H1 (cell line): Measurements from ENCODE around the gene CCDC13. TPM values are rescaled to one million over a fixed set of nuclear protein-coding genes. Genes with fewer than 3 reads are reported as not detected.

Experiments used
- CTCF ChIA-PET: fragments of 300-600 bp; sonication (Branson Sonifier 250); formaldehyde crosslinking; loops from one replicate; lab custom pipeline; 2021; ENCODE audit not compliant: partially characterized antibody; lab: Charles Lee
- POLR2A ChIA-PET: fragments of 300-600 bp; sonication (Branson Sonifier 250); formaldehyde crosslinking; loops from one replicate; lab custom pipeline; 2021; ENCODE audit warnings: inconsistent platforms; ENCODE audit not compliant: partially characterized antibody; lab: Charles Lee
- DNase-seq, 2 experiments: peaks; one replicate each; pipeline versions ENCODE4 v3.0.0 to v3.0.0-alpha.2; 2010 to 2022; ENCODE audit warnings: low spot score in 2 of 2, low read depth in 1 of 2, mixed read lengths in 1 of 2
- FAIRE-seq: peaks from 2 replicates; lab custom pipeline; 2011; peaks lifted over from hg19 to GRCh38; lab: Jason Lieb, UNC
- H2AFZ ChIP-seq: 2 replicates; pipeline ENCODE4 v1.8.1; 2012; ENCODE audit warnings: low read length, inconsistent platforms
- H2AK5ac ChIP-seq: 2 replicates; pipeline ENCODE4 v1.6.1; 2013; ENCODE audit warnings: low read depth, low read length
- H2BK120ac ChIP-seq: replicated peaks from 2 replicates; pipeline ENCODE3; 2013; ENCODE audit warnings: low read depth, low read length, inconsistent platforms
- H2BK12ac ChIP-seq: 2 replicates; pipeline ENCODE4 v1.6.1; 2013; ENCODE audit warnings: low read depth, low read length
- H2BK15ac ChIP-seq: 2 replicates; pipeline ENCODE4 v1.6.1; 2013; ENCODE audit warnings: low read length
- H2BK20ac ChIP-seq: 2 replicates; pipeline ENCODE4 v1.6.1; 2013; ENCODE audit warnings: low read length
- H2BK5ac ChIP-seq: 2 replicates; pipeline ENCODE4 v1.6.1; 2013; ENCODE audit warnings: low read depth, low read length
- H3K14ac ChIP-seq: 2 replicates; pipeline ENCODE4 v1.6.1; 2013; ENCODE audit warnings: inconsistent platforms; ENCODE audit not compliant: insufficient read length
- H3K18ac ChIP-seq: 2 replicates; pipeline ENCODE4 v1.6.1; 2013; ENCODE audit warnings: low read length; ENCODE audit errors: extremely low read depth
- H3K23ac ChIP-seq: 2 replicates; pipeline ENCODE4 v1.6.1; 2013; ENCODE audit warnings: inconsistent platforms; ENCODE audit not compliant: insufficient read length
- H3K23me2 ChIP-seq: 2 replicates; pipeline ENCODE4 v1.6.1; 2013; ENCODE audit warnings: low read depth, low read length
- H3K27ac ChIP-seq: 2 replicates; pipeline ENCODE4 v1.6.1; 2011; ENCODE audit warnings: low read depth, low read length, inconsistent platforms
- H3K27me3 ChIP-seq, 4 experiments: replicated peaks in 1 of 4; 1 replicate in 1 of 4; 2 replicates in 3 of 4; pipeline versions ENCODE4 v1.6.1 to v1.8.1; 2011 to 2013; ENCODE audit warnings: low read length in 3 of 4, mild to moderate bottlenecking in 3 of 4, inconsistent platforms in 2 of 4, mixed read lengths in 2 of 4, moderate library complexity in 1 of 4; ENCODE audit not compliant: control insufficient read depth in 3 of 4, insufficient read depth in 3 of 4; ENCODE audit errors: extremely low read depth in 1 of 4
- H3K36me3 ChIP-seq, 4 experiments: 2 replicates each; pipeline versions ENCODE4 v1.6.1 to v1.8.1; 2011 to 2013; ENCODE audit warnings: mild to moderate bottlenecking in 4 of 4, low read length in 3 of 4, moderate library complexity in 2 of 4, control low read depth in 1 of 4, inconsistent platforms in 1 of 4; ENCODE audit not compliant: insufficient read depth in 4 of 4, control insufficient read depth in 2 of 4
- H3K4ac ChIP-seq: replicated peaks from 2 replicates; pipeline ENCODE3; 2013; ENCODE audit warnings: low read length, low read depth, mixed read lengths, inconsistent platforms; ENCODE audit not compliant: insufficient read length
- H3K4me1 ChIP-seq, 4 experiments: replicated peaks in 1 of 4; 1 replicate in 1 of 4; 2 replicates in 3 of 4; pipeline versions ENCODE4 v1.6.1 to v1.8.1; 2011 to 2013; ENCODE audit warnings: low read length in 3 of 4, inconsistent platforms in 2 of 4, mixed read lengths in 1 of 4; ENCODE audit not compliant: insufficient read depth in 4 of 4, control insufficient read depth in 3 of 4
- H3K4me2 ChIP-seq, 2 experiments: 2 replicates each; pipeline versions ENCODE4 v1.6.1 to v1.8.1; 2011 to 2013; ENCODE audit warnings: low read depth in 2 of 2, low read length in 2 of 2, control low read depth in 1 of 2, inconsistent platforms in 1 of 2, mild to moderate bottlenecking in 1 of 2; ENCODE audit not compliant: insufficient read depth in 1 of 2
- H3K4me3 ChIP-seq, 4 experiments: fragments of 200-600, 300-600 bp in 1 of 4; sonication (generic), shearing (Covaris generic), sonication (Bioruptor Twin) in 1 of 4; 2 replicates each; pipeline versions ENCODE4 v1.5.1 to v1.8.1; 2011 to 2016; ENCODE audit warnings: low read length in 4 of 4, low read depth in 3 of 4, control low read depth in 2 of 4, inconsistent platforms in 2 of 4, mild to moderate bottlenecking in 2 of 4, mixed read lengths in 1 of 4, moderate library complexity in 1 of 4; ENCODE audit not compliant: insufficient read depth in 2 of 4; ENCODE audit errors: extremely low read depth in 1 of 4
- H3K56ac ChIP-seq: replicated peaks from 2 replicates; pipeline ENCODE3; 2013; ENCODE audit warnings: low read depth, mild to moderate bottlenecking, mixed read lengths, low read length, inconsistent platforms; ENCODE audit not compliant: insufficient read length
- H3K79me1 ChIP-seq: 2 replicates; pipeline ENCODE4 v1.6.1; 2013; ENCODE audit warnings: low read depth, low read length, control low read depth
- H3K79me2 ChIP-seq, 2 experiments: 2 replicates each; pipeline versions ENCODE4 v1.6.1 to v1.8.1; 2012 to 2013; ENCODE audit warnings: low read length in 2 of 2, mild to moderate bottlenecking in 2 of 2, inconsistent platforms in 1 of 2; ENCODE audit not compliant: insufficient read depth in 2 of 2, control insufficient read depth in 1 of 2
- H3K9ac ChIP-seq, 4 experiments: replicated peaks in 1 of 4; 1 replicate in 1 of 4; 2 replicates in 3 of 4; pipeline versions ENCODE4 v1.6.1 to v1.8.1; 2011 to 2013; ENCODE audit warnings: low read depth in 3 of 4, low read length in 3 of 4, control low read depth in 2 of 4, mild to moderate bottlenecking in 2 of 4, moderate library complexity in 2 of 4, inconsistent platforms in 1 of 4; ENCODE audit errors: extremely low read depth in 1 of 4
- H3K9me3 ChIP-seq, 2 experiments: 2 replicates each; pipeline versions ENCODE4 v1.6.1 to v1.8.1; 2012 to 2013; ENCODE audit warnings: mild to moderate bottlenecking in 2 of 2, moderate library complexity in 2 of 2, control low read depth in 1 of 2, inconsistent platforms in 1 of 2, low read depth in 1 of 2, low read length in 1 of 2, mixed read lengths in 1 of 2; ENCODE audit not compliant: insufficient read depth in 2 of 2
- H4K20me1 ChIP-seq, 2 experiments: replicated peaks in 1 of 2; 2 replicates each; pipeline versions ENCODE3 to v1.8.1; 2011 to 2013; ENCODE audit warnings: inconsistent platforms in 2 of 2, low read length in 2 of 2, mild to moderate bottlenecking in 1 of 2; ENCODE audit not compliant: insufficient read depth in 2 of 2, control insufficient read depth in 1 of 2
- H4K5ac ChIP-seq: 2 replicates; pipeline ENCODE4 v1.6.1; 2013; ENCODE audit warnings: low read length, low read depth, mixed read lengths, inconsistent platforms; ENCODE audit not compliant: insufficient read length
- H4K8ac ChIP-seq: 2 replicates; pipeline ENCODE4 v1.8.0; 2013; ENCODE audit warnings: mild to moderate bottlenecking, moderate library complexity, low read length, inconsistent platforms; ENCODE audit not compliant: insufficient read depth; ENCODE audit errors: extremely low read depth
- H4K91ac ChIP-seq: replicated peaks from 2 replicates; pipeline ENCODE3; 2013; ENCODE audit warnings: low read length, mixed read lengths, inconsistent platforms; ENCODE audit not compliant: insufficient read length
- GABPA ChIP-seq: IDR thresholded peaks from 2 replicates; pipeline ENCODE4 v1.6.1; 2011; ENCODE audit warnings: mild to moderate bottlenecking, low read length, moderate library complexity, borderline replicate concordance; ENCODE audit not compliant: insufficient read depth
- HDAC2 ChIP-seq, 2 experiments: fragments of 300-600 bp in 1 of 2; sonication (generic) in 1 of 2; IDR thresholded peaks; 2 replicates each; pipeline ENCODE4 v1.6.1; 2011 to 2012; ENCODE audit warnings: low read depth in 2 of 2, low read length in 2 of 2, mild to moderate bottlenecking in 2 of 2, moderate library complexity in 2 of 2, borderline replicate concordance in 1 of 2, inconsistent platforms in 1 of 2
- RAD21 ChIP-seq, 2 experiments: IDR thresholded peaks in 1 of 2; conservative IDR thresholded peaks in 1 of 2; 2 replicates each; pipeline ENCODE4 v1.6.1; 2011; ENCODE audit warnings: low read depth in 2 of 2, low read length in 2 of 2, improper control_type of control experiment in 1 of 2, inconsistent platforms in 1 of 2, mild to moderate bottlenecking in 1 of 2, moderate library complexity in 1 of 2
- TEAD4 ChIP-seq: IDR thresholded peaks from 2 replicates; pipeline ENCODE4 v1.6.1; 2012; ENCODE audit warnings: low read depth, low read length, inconsistent platforms, mixed read lengths
- WGBS, 2 experiments: shearing (Covaris generic) in 1 of 2; methylation state at CpG; one replicate each; pipeline versions ENCODE4 v1.1.6 to v1.1.7; 2013 to 2015; ENCODE audit warnings: low lambda C conversion rate in 2 of 2, mixed read lengths in 2 of 2, inconsistent platforms in 1 of 2, low coverage in 1 of 2, missing lambda C conversion rate in 1 of 2; ENCODE audit not compliant: insufficient replicate concordance in 2 of 2, insufficient coverage in 1 of 2, insufficient read length in 1 of 2; ENCODE audit errors: extremely low coverage in 1 of 2, missing lambda C conversion rate in 1 of 2; 5-methylcytosine and 5-hydroxymethylcytosine counted together
- polyA plus RNA-seq, 7 experiments: library from polyadenylated mRNA; depleted of rRNA in 3 of 7; stranded (reverse) in 5 of 7; unstranded in 2 of 7; fragments of >200 nt in 5 of 7; fragments of 200-250 nt in 2 of 7; gene quantifications; 1 replicate in 5 of 7; 2 replicates in 1 of 7; 4 replicates in 1 of 7; pipeline versions ENCODE4 v1.2.1 to v1.2.3, GENCODE V29; 2011 to 2013; ENCODE audit warnings: missing spikeins in 2 of 7, mixed read lengths in 2 of 7
- total RNA-seq: library from RNA; stranded (reverse); fragmentation: NEBNext Ultra II Directional; extraction: Animal tissue kit (Norgen Biotek cat#: 25700); gene quantifications from 2 replicates; pipeline ENCODE4 v1.2.1, GENCODE V29; 2021

The CCDC13 gene
- total and polyA plus RNA-seq, 2 of the 8 experiments (the other 6 are each of a cell fraction or from before 2014, with no cell fraction given), result 0.06 TPM; not detected in 1

DNA sequence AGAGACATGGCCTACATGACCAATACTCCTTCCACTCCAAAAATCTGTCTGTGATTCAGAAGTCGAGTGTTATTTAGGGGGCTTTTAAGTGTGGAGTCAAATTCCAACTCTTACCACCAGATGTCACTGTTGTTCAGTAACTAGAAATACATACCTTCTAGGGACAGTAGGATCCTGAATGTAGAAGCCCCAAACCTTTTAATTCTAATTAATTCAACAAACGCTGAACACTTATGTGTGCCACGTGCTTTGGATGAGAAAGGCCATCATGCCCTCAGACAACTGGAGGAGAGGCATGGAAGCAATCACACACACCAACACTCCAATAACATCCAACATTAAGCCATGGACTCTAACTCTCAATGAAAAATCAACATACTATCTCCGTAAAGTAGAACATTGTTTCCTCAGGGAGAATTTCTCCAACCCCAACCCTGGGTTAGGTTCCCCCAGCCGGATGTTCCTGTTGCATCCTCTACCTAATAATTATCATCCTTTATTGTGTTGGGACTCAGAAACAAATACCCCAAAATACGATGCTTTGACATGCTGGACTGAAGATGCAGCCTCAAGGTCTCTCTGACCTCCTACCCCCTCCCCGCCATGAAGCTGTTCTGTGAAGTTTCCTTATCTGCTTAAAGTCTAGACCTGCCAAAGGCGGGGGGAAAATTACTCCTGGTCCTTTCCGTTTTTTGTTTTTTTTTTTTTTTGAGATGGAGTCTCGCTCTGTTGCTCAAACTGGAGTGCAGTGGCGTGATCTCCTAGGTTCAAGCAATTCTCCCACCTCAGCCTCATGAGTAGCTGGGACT lies 8.0 kb upstream of the CCDC13 start:
- Histone ChIP-seq H3K79me2 (no peaks in the 10 kb centered on the region), H4K20me1 (peaks cover 0 to 3% of the 10 kb centered on the region in 2 experiments), H3K27ac (no peak overlapping the region), H3K9me3 (no peaks in the 10 kb centered on the region), H2BK12ac (no peak overlapping the region), H2AFZ (no peak overlapping the region), H2AK5ac (no peak overlapping the region), H2BK15ac (no peak overlapping the region), H3K79me1 (no peaks in the 10 kb centered on the region), H3K27me3 (no peaks in the 10 kb centered on the region), H2BK120ac (no peak overlapping the region), H3K4me1 (peaks cover 0 to 3% (median 0%) of the 10 kb centered on the region in 4 experiments; a peak in 2 of 7 replicates), H3K23ac (no peak overlapping the region), H3K18ac (no peak overlapping the region), H4K8ac (no peak overlapping the region), H2BK20ac (no peak overlapping the region), H3K36me3 (peaks cover 0 to 14% (median 6%) of the 10 kb centered on the region in 4 experiments; a peak in 4 of 8 replicates), H2BK5ac (0 out of 2 replicates have a peak overlapping the region, but pooled peaks have one; percentile 18), H4K91ac (no peak overlapping the region), H3K4me2 (no peak overlapping the region), H4K5ac (no peak overlapping the region), H3K14ac (no peak overlapping the region), H3K23me2 (no peaks in the 10 kb centered on the region), H3K4ac (no peak overlapping the region), H3K4me3 (no peak overlapping the region), H3K56ac (no peak overlapping the region), H3K9ac (no peak overlapping the region)
- DNase-seq, result no peak
- peak; percentile 28 for FAIRE-seq
- CTCF ChIA-PET, result interaction anchor here (0.7 to 3.7 kb wide), 21 partner anchors 11 to 302 kb away, joined by 3 to 27 read pairs (median 5); partner anchors contain the start of gene ACKR2
- 71% methylated on average over 10 of the region's 11 CpGs; no CpG with 5 or more reads in 1 of the 2 experiments for WGBS, 2 experiments
- POLR2A ChIA-PET, result interaction anchor here (3.1 kb wide), 1 partner anchor 23 kb away, joined by 15 read pairs; the partner anchor contains the start of gene HIGD1A
- TF ChIP-seq TEAD4 (0 out of 2 replicates have a peak, but pooled peaks have one; percentile 20), RAD21 (IDR thresholded peaks at IDR 0.05 in 1 of 2, conservative IDR thresholded peaks at IDR 0.05 in 1 of 2; ENCODE audit: low read depth in 2 of 2, low read length in 2 of 2) (peak; percentile 75 to 77), HDAC2 (IDR thresholded peaks at IDR 0.05; ENCODE audit: borderline replicate concordance in 1 of 2, low read depth in 2 of 2, low read length in 2 of 2) (no peak), GABPA (no peak)
